Measurements from ENCODE around the gene CPT1B.
"Not testable (repeated sequence)": the region's sequence is repeated elsewhere in the genome, so short reads cannot be mapped to it uniquely, and the experiment has no call there.

Gene CPT1B

GRCh38 chr22:50608996-50609395 is 30.8 kb upstream of the CPT1B start:
- DNase-seq: no peak

GRCh38 chr22:50608058-50608840 is 30.0 kb upstream of the CPT1B start:
- not testable (repeated sequence) for DNase-seq

DNA sequence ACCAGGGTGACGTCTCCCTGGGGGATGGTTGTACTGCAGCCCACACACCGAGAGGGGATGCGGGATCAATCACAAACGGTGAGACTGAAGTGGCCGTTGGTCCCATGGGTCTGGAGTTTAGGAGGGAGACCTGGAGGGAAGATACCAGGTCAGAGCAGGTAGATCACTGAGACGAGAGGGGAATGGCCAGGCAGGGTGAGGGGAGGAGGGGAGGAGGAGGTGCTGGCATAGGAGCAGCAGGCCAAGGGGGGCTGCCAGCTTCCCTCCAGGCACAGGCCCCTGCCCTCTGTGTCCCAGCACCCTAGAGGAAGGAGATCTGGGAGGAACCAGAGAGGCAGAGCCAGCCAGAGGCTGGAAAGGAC is 29.4 kb upstream of the CPT1B start:
- no peak for DNase-seq

DNA sequence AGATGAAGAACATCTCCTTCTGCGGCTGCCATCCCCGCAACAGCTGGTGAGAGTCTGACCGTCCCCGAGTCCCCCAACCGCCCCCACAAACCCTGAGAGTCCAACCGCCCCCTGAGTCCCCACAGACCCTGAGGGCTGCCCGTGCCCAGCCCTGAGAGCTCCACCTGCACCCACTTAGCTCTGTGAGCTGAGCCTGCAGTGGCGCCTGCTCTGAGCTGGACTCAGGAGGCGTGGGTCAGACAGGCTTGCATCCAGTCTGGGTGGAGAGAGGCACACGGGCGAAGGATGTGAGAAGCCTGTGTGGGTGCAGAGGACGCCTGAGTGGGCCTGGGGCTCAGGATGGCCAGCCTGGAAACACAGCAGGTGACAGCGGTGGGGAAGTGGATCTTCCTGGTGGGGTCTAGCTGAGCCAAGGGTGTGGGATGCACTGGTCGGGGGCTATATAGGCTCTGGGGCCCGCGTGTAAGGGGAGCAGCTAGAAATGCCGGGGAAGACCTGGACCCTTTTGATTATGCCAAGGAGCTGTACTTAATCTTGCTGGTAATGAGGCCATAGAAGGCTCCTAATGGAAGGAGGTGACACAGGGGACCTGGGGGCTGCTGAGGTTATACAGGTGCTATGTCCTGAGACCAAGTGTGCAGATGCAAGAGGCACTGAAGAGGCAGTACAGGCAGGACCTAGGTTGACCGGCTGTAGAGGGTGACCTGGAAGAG is 28.9 kb upstream of the CPT1B start:
- DNase-seq: no peak

DNA sequence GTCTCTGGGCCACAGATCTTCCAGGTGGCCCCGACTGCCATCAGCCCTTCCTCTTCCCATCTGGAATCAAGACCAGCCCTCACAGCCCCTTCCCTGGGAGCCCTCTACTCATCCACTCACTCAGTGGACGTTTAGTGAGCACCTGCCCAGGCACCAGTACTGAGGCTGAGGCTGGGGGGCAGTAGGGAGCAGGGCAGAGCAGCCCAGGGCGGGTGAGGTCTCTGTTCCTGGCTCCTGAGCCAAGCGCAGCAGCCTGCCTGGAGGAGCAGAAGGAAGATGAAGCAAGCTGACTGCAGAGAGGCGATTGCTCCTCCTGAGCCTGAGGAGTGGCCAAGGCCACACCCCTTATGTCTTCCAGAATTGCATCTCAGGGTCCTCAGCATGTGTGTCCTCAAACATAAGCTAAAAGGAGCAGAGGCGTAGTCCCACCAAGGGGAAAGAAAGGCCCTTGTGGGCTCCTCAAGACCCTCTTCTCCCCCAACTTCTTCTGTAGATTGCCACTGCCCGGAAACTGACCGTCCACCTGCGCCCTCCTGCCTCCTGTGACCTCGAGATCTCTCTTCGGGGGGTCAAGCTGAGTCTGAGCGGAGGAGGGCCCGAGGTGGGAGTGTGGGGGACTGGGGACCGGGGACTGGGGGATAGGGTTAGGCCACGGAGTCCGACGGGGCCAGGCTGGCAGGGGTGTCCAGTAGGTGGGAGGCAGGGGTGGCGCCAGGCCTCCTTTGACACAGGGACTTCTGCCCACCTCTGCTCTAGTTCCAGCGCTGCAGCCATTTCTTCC is 28.1 kb upstream of the CPT1B start:
- DNase-seq: no peak

DNA sequence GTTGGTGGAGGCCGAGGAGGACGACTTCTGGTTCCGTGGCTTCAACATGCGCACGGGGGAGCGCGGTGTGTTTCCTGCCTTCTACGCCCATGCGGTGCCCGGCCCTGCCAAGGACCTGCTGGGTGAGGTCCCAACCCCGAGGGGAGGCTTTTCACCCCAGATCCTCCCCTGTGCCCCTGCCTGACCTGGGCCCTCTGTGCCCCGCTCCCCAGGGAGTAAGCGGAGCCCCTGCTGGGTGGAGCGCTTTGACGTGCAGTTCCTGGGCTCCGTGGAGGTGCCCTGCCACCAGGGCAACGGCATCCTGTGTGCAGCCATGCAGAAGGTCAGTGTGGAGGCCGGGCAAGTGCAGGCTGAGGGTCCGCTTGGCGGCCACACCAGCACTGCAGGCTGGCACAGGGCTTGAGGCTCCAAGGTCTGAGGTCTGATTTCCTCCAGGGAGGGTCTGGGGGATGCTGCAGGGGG is 27.4 kb upstream of the CPT1B start:
- no peak for DNase-seq

- DNase-seq: no peak
Measured at GRCh38 chr22:50605002-50605612, 26.9 kb upstream of the CPT1B start.

- no peak for DNase-seq
Measured at GRCh38 chr22:50604256-50605001, 26.2 kb upstream of the CPT1B start.

GRCh38 chr22:50603511-50604255 is 25.5 kb upstream of the CPT1B start:
- no peak for DNase-seq

DNA sequence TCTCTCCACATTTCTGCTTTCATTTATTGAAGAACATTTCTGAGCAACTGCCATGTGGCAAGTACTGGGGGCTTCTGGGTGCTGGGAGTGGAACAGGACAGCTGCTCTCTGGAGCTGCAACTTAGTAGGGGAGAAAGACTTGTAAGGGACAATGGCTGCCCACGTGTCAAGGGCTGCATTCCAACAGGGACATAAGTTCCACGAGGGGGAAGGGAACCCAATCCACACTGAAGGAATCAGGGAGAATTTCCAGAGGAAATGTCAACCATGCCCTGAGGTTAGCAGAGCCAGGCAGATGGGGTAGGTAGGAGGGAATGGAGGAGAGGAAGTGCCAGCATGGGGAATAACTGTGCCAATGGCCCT is 24.1 kb upstream of the CPT1B start:
- no peak for DNase-seq

GRCh38 chr22:50601669-50602337 is 23.6 kb upstream of the CPT1B start:
- DNase-seq: no peak

- no peak for DNase-seq
Measured at GRCh38 chr22:50600967-50601668, 22.9 kb upstream of the CPT1B start.

DNA sequence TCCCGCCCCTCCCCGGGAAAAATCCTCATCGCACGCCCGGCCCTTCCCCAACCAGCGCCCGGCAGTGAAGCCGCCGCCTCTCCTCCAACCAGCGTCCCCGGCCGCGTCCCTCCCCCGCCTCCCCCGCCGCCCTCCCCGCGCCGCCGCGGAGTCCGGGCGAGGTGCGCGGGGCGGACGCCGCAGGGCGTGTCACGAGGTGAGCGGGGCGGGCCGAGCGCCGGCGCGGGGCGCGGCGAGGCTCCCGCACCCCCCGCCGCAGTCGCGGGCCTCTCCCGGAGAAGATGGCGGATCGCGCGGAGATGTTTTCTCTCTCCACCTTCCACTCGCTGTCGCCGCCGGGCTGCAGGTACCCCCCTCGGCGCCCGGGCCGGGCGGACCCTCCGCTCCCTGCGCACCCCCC is 22.3 kb upstream of the CPT1B start, which contains the start of gene MAPK8IP2:
Gene MAPK8IP2, plus strand, starts transcription at position 256 of the 400 bp plus-strand sequence. Its CDS starts 26 bp downstream, at position 282.
- peak; percentile 41 to 63 for DNase-seq

GRCh38 chr22:50599816-50600455 is 21.7 kb upstream of the CPT1B start:
- no peak for DNase-seq

- DNase-seq: no peak
Measured at GRCh38 chr22:50597097-50597496, 18.9 kb upstream of the CPT1B start.

GRCh38 chr22:50595189-50595588 is 17.0 kb upstream of the CPT1B start:
- DNase-seq: no peak

DNA sequence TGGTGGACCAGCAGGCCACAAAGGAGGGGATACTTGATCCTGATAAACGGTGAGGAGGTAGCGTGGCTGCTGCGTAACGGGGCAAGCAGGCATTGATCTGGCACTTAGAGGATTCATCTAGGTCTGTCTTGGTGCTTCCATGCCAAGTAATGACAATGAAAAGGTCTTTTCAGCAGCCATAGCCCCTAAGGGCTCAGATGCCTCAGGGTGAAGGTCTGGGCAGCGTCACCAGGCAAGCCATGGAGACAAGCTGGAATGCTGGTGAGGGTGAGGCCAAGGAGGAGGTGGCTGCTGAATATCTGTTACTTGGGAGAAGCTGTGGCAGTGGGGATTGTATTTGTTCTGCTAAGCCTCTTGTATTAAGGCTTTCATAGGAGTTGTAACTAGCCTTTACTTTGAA is 9.2 kb upstream of the CPT1B start:
- DNase-seq: no peak

- no peak for DNase-seq
Measured at GRCh38 chr22:50586416-50586815, 8.2 kb upstream of the CPT1B start.

- no peak for DNase-seq
Measured at GRCh38 chr22:50585781-50586180, 7.6 kb upstream of the CPT1B start.

- no peak for DNase-seq
Measured at GRCh38 chr22:50585238-50585637, 7.0 kb upstream of the CPT1B start.
